ENCODE results near the gene EEPD1. TPM values are rescaled to one million over a fixed set of nuclear protein-coding genes. Genes with fewer than 3 reads are reported as not detected.
A peak's percentile ranks its signal among the peaks of the same experiment; 100 is the strongest.

EEPD1 gene
- total RNA-seq, 1 donor from 2014 or later = 14.0 TPM

GRCh38 chr7:36301914-36302771 is 149.1 kb downstream of the EEPD1 start:
- intact Hi-C loops (cut with DNase I) = loop anchor here (2.0 to 10.0 kb wide), 4 partner anchors 17 to 1265 kb away; partner anchors contain the start of genes DPY19L1 and SEPTIN7
- Histone ChIP-seq H3K9me3 (no peaks in the 10 kb centered on the region), H3K4me1 (peaks cover 5 to 25% of the 10 kb centered on the region in 2 donors), H3K27ac (peak overlapping the region; percentile 59 to 70), H3K4me3 (no peak overlapping the region), H3K36me3 (peaks cover 10 to 23% of the 10 kb centered on the region in 2 donors), H3K27me3 (no peaks in the 10 kb centered on the region)
- peak in 1 of 2 donors; percentile 61 for DNase-seq (ENCODE audit: low spot score in 2 of 2)
- no peak for TF ChIP-seq CTCF (IDR thresholded peaks at IDR 0.05)

- H3K27me3 ChIP-seq = no peaks in the 10 kb centered on the region
- peak overlapping the region; percentile 70 to 88 for H3K27ac ChIP-seq
- H3K9me3 ChIP-seq = no peaks in the 10 kb centered on the region
- DNase-seq (ENCODE audit: low spot score in 2 of 2) = peak; percentile 76 to 97
- intact Hi-C loops (cut with DNase I) = loop anchor here (1.0 to 10.0 kb wide), 5 partner anchors 15 to 1266 kb away; partner anchors contain the start of genes ANLN, DPY19L1 and SEPTIN7
- no peak overlapping the region for H3K4me3 ChIP-seq
- H3K4me1 ChIP-seq = peaks cover 5 to 25% of the 10 kb centered on the region in 2 donors
- H3K36me3 ChIP-seq = peaks cover 6 to 12% of the 10 kb centered on the region in 2 donors
- no peak for TF ChIP-seq CTCF (IDR thresholded peaks at IDR 0.05)
Observed at GRCh38 chr7:36303202-36304098, 150.4 kb downstream of the EEPD1 start.

GRCh38 chr7:36304099-36304425 is 151.0 kb downstream of the EEPD1 start:
- Histone ChIP-seq H3K4me1 (peaks cover 5 to 25% of the 10 kb centered on the region in 2 donors), H3K9me3 (no peaks in the 10 kb centered on the region), H3K27me3 (no peaks in the 10 kb centered on the region), H3K27ac (peak overlapping the region; percentile 70 to 88), H3K36me3 (peaks cover 1 to 8% of the 10 kb centered on the region in 2 donors), H3K4me3 (no peak overlapping the region)
- DNase-seq (ENCODE audit: low spot score in 2 of 2) = no peak
- intact Hi-C loops (cut with DNase I) = loop anchor here (5.0 to 10.0 kb wide), 3 partner anchors 399 to 1267 kb away; partner anchors contain the start of genes DPY19L1 and SEPTIN7
- TF ChIP-seq CTCF (IDR thresholded peaks at IDR 0.05) = no peak

GRCh38 chr7:36305226-36305625 is 152.2 kb downstream of the EEPD1 start:
- H3K4me3 ChIP-seq = no peak overlapping the region
- no peaks in the 10 kb centered on the region for H3K27me3 ChIP-seq
- no peak overlapping the region for H3K27ac ChIP-seq
- H3K4me1 ChIP-seq = peaks cover 5 to 25% of the 10 kb centered on the region in 2 donors
- no peaks in the 10 kb centered on the region for H3K9me3 ChIP-seq
- no peak for DNase-seq (ENCODE audit: low spot score in 2 of 2)
- intact Hi-C loops (cut with DNase I) = loop anchor here (10.0 kb wide), 1 partner anchor 400 kb away; no protein-coding TSS in a partner anchor
- no peak for TF ChIP-seq CTCF (IDR thresholded peaks at IDR 0.05)
- no peaks in the 10 kb centered on the region for H3K36me3 ChIP-seq

- H3K27me3 ChIP-seq = no peaks in the 10 kb centered on the region
- H3K27ac ChIP-seq = no peak overlapping the region
- intact Hi-C loops (cut with DNase I) = loop anchor here (10.0 kb wide), 1 partner anchor 401 kb away; no protein-coding TSS in a partner anchor
- DNase-seq (ENCODE audit: low spot score in 2 of 2) = no peak
- peaks cover 5 to 25% of the 10 kb centered on the region in 2 donors for H3K4me1 ChIP-seq
- TF ChIP-seq CTCF (IDR thresholded peaks at IDR 0.05) = no peak
- H3K36me3 ChIP-seq = no peaks in the 10 kb centered on the region
- H3K4me3 ChIP-seq = no peak overlapping the region
- H3K9me3 ChIP-seq = no peaks in the 10 kb centered on the region
Observed at GRCh38 chr7:36305648-36306047, 152.6 kb downstream of the EEPD1 start.
